ENCODE measurements around the gene ZFP64.

DNA sequence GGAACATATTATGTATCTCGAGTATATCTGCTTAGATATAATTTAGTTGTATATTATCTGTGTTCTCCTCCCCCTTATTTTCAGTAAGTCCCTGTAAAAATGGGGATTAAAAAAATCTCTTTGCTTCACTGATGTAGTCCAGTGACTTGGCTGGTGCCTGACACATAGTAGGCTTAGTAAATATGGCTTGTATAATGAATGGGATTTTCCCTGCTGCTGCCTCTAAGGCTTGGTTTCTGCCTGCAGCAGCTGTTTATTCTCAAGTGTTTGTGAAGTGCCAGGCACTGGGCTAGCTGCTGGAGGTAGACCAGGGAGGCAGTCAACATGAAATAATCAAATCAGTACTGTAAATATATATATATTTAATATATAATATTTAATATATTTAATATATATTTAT is 1.6 kb upstream of the ZFP64 start:
- TF ChIP-seq POLR2A (IDR thresholded peaks at IDR 0.05) = no peak
- no peak for TF ChIP-seq POLR2AphosphoS5 (IDR thresholded peaks at IDR 0.05)
- TF ChIP-seq, protein P1, sequence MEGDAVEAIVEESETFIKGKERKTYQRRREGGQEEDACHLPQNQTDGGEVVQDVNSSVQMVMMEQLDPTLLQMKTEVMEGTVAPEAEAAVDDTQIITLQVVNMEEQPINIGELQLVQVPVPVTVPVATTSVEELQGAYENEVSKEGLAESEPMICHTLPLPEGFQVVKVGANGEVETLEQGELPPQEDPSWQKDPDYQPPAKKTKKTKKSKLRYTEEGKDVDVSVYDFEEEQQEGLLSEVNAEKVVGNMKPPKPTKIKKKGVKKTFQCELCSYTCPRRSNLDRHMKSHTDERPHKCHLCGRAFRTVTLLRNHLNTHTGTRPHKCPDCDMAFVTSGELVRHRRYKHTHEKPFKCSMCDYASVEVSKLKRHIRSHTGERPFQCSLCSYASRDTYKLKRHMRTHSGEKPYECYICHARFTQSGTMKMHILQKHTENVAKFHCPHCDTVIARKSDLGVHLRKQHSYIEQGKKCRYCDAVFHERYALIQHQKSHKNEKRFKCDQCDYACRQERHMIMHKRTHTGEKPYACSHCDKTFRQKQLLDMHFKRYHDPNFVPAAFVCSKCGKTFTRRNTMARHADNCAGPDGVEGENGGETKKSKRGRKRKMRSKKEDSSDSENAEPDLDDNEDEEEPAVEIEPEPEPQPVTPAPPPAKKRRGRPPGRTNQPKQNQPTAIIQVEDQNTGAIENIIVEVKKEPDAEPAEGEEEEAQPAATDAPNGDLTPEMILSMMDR (IDR thresholded peaks at IDR 0.05) = no peak
- no peak for TF ChIP-seq EP300 (IDR thresholded peaks at IDR 0.05)
